DOHH2 (cell line): ENCODE data around the gene MED27.

Experiments
- H3F3A ChIP-seq: fragments of 200-600 bp; sonication (generic), shearing (Covaris generic); 2 replicates; pipeline ENCODE4 v1.6.0; 2016; ENCODE audit warnings: antibody characterized with exemption, mild to moderate bottlenecking; ENCODE audit not compliant: control insufficient read depth, insufficient read depth
- H3K27ac ChIP-seq: fragments of 200-600 bp; sonication (generic); 2 replicates; pipeline ENCODE4 v1.5.1; 2014; ENCODE audit warnings: low read depth, mild to moderate bottlenecking, low read length, moderate library complexity
- H3K27me3 ChIP-seq: fragments of 200-600 bp; sonication (generic); 2 replicates; pipeline ENCODE4 v1.6.1; 2014; ENCODE audit warnings: mild to moderate bottlenecking, low read length, mixed read lengths; ENCODE audit not compliant: control insufficient read depth
- H3K36me3 ChIP-seq: fragments of 200-600 bp; sonication (generic); 2 replicates; pipeline ENCODE4 v1.6.1; 2014; ENCODE audit warnings: mild to moderate bottlenecking, low read length, moderate library complexity, mixed read lengths; ENCODE audit not compliant: control insufficient read depth
- H3K4me1 ChIP-seq: fragments of 200-600 bp; sonication (generic); 2 replicates; pipeline ENCODE4 v1.6.1; 2014; ENCODE audit warnings: mild to moderate bottlenecking, low read length, mixed read lengths; ENCODE audit not compliant: control insufficient read depth
- H3K4me2 ChIP-seq: fragments of 200-600 bp; sonication (generic); 2 replicates; pipeline ENCODE4 v1.6.0; 2014; ENCODE audit warnings: mild to moderate bottlenecking, low read length, moderate library complexity
- H3K4me3 ChIP-seq: fragments of 200-600 bp; sonication (generic); 2 replicates; pipeline ENCODE4 v1.5.1; 2014; ENCODE audit warnings: mild to moderate bottlenecking, low read length, mixed read lengths
- H3K79me2 ChIP-seq: fragments of 200-600 bp; sonication (generic); 2 replicates; pipeline ENCODE4 v1.6.1; 2014; ENCODE audit warnings: mild to moderate bottlenecking, low read length, mixed read lengths; ENCODE audit not compliant: control insufficient read depth
- H3K9me2 ChIP-seq: fragments of 200-600 bp; sonication (generic); replicated peaks from 2 replicates; pipeline ENCODE4 v1.6.1; 2014; ENCODE audit warnings: mild to moderate bottlenecking, low read length, mixed read lengths; ENCODE audit not compliant: control insufficient read depth
- H3K9me3 ChIP-seq: fragments of 200-600 bp; sonication (generic); 2 replicates; pipeline ENCODE4 v1.6.1; 2014; ENCODE audit warnings: antibody characterized with exemption, low read length, mixed read lengths; ENCODE audit not compliant: control insufficient read depth, insufficient read depth
- H4K20me1 ChIP-seq: fragments of 200-600 bp; sonication (generic); 2 replicates; pipeline ENCODE4 v1.6.0; 2014; ENCODE audit warnings: low read depth, mild to moderate bottlenecking, antibody characterized with exemption, low read length, moderate library complexity; ENCODE audit not compliant: control insufficient read depth, insufficient read depth
- EZH2phosphoT487 ChIP-seq: fragments of 200-600 bp; sonication (generic); IDR thresholded peaks from 2 replicates; pipeline ENCODE4 v1.6.1; 2017; ENCODE audit warnings: borderline replicate concordance, mild to moderate bottlenecking, antibody characterized with exemption, low read length, moderate library complexity, mixed read lengths
- TF ChIP-seq, protein P1 (sequence below): fragments of 200-600 bp; sonication (generic); IDR thresholded peaks from one replicate; pipeline ENCODE4 v1.5.1; 2014; ENCODE audit warnings: antibody characterized with exemption, mild to moderate bottlenecking, low read depth, low read length; ENCODE audit not compliant: poor library complexity, severe bottlenecking

Gene MED27

DNA sequence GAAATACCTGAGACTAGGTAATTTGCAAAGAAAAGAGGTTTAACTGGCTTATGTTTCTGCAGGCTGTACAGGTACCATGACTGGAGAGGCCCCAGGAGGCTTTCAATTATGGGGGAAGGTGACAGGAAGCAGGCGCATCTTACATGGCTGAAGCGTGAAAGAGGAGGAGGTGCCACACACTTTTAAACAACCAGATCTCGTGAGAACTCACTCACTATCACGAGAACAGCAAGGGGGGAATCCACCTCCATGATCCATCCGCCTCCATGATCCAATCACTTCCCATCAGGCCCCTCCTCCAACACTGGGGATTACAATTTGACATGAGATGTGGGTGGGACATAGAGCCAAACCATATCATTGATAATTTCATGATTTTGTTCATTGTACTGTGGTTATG lies 2.5 kb upstream of the MED27 start:
- Histone ChIP-seq H3F3A (no peaks in the 10 kb centered on the region), H3K9me3 (no peaks in the 10 kb centered on the region), H3K27me3 (peaks cover 8% of the 10 kb centered on the region), H3K4me1 (peaks cover 18% of the 10 kb centered on the region), H3K4me3 (no peak overlapping the region), H3K36me3 (peaks cover 5% of the 10 kb centered on the region), H3K9me2 (no peaks in the 10 kb centered on the region), H3K27ac (no peak overlapping the region), H4K20me1 (no peaks in the 10 kb centered on the region), H3K4me2 (no peak overlapping the region), H3K79me2 (peaks cover 22% of the 10 kb centered on the region)
- TF ChIP-seq, protein P1, sequence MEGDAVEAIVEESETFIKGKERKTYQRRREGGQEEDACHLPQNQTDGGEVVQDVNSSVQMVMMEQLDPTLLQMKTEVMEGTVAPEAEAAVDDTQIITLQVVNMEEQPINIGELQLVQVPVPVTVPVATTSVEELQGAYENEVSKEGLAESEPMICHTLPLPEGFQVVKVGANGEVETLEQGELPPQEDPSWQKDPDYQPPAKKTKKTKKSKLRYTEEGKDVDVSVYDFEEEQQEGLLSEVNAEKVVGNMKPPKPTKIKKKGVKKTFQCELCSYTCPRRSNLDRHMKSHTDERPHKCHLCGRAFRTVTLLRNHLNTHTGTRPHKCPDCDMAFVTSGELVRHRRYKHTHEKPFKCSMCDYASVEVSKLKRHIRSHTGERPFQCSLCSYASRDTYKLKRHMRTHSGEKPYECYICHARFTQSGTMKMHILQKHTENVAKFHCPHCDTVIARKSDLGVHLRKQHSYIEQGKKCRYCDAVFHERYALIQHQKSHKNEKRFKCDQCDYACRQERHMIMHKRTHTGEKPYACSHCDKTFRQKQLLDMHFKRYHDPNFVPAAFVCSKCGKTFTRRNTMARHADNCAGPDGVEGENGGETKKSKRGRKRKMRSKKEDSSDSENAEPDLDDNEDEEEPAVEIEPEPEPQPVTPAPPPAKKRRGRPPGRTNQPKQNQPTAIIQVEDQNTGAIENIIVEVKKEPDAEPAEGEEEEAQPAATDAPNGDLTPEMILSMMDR, result no peak
- TF ChIP-seq EZH2phosphoT487, result no peak

DNA sequence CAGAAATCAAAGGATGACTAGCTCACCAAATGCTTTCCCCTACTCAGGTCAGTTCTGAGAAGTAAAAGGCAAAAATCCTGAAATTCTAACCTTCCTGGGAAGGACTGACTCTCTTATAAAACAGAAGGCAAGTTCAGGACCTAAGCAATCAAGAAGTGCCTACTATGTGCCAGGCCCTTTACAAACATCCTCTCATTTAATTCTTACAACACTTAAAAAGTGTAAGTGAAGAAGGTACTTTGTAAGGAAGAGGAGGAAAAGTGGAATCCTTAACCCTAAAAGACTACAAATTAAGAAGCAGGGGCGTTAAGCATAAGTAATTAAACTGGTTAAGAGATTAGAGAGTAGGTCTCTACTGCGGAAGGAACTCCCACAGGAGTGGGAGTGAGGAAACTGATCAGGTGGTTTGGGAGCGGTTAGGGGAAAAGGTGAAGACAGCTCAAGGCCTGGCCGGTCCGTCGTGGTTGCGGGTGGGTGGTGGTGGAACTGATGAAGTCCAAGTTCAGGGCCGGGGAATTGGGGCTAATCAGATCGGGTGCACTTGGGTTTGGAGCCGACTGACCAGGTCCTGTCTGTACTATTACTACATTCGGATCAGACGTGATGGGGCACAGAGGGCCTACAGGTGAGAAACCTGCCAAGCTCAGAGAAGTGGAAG lies 839 bp downstream of the MED27 start:
- peaks cover 18% of the 10 kb centered on the region for H3K4me1 ChIP-seq
- 0 out of 2 replicates have a peak, but pooled peaks cover 4% of the 10 kb centered on the region for H4K20me1 ChIP-seq
- no peaks in the 10 kb centered on the region for H3K9me3 ChIP-seq
- peak overlapping the region; percentile 86 for H3K4me2 ChIP-seq
- no peaks in the 10 kb centered on the region for H3K27me3 ChIP-seq
- H3K27ac ChIP-seq, result no peak overlapping the region
- no peaks in the 10 kb centered on the region for H3F3A ChIP-seq
- peak overlapping the region; percentile 95 for H3K4me3 ChIP-seq
- no peak for TF ChIP-seq EZH2phosphoT487
- H3K36me3 ChIP-seq, result peaks cover 31% of the 10 kb centered on the region
- H3K9me2 ChIP-seq, result no peaks in the 10 kb centered on the region
- H3K79me2 ChIP-seq, result peaks cover 54% of the 10 kb centered on the region

DNA sequence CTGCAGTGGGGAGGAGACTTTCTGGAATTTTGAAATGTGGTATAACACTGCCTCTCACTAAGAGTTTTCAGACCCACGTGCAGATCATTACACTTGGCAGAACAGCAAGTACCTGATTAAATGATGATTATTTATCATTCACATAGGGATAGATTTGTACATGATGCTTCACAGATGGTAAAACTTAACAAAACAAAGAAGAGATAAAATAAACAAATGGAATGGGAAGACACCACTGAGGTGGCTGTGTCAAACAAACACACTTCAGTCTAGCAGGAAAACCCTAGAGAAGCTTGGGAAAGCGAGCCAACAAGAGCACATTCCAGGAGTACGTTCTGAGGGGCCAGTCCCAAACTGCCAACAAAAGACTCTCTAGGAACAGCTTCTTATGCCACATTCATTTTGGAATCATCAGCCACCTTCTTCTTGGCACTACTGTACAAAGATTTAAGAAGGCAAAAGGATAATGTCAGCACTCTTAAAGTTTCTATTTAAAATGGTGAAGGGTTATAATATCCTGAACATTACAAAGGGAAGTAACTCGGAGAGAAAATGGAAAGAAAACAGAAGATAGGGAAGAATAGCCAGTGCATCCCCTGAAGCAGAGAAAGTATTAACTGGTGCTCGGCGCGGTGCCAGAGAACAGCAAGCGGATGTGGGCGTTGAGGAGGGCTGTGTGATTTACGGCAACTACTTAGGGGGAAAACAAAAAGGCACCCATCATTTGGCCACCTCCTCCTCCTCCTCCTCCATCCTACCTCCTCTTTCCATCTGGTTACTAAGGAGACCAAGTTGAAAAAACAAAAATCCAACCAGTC lies 1.6 kb downstream of the MED27 start:
- peaks cover 18% of the 10 kb centered on the region for H3K4me1 ChIP-seq
- H3K4me3 ChIP-seq, result peak overlapping the region; percentile 95
- no peaks in the 10 kb centered on the region for H3F3A ChIP-seq
- no peaks in the 10 kb centered on the region for H3K9me2 ChIP-seq
- peak overlapping the region; percentile 86 for H3K4me2 ChIP-seq
- H4K20me1 ChIP-seq, result 0 out of 2 replicates have a peak, but pooled peaks cover 4% of the 10 kb centered on the region
- TF ChIP-seq EZH2phosphoT487, result no peak
- TF ChIP-seq, protein P1, result no peak
- H3K9me3 ChIP-seq, result no peaks in the 10 kb centered on the region
- H3K79me2 ChIP-seq, result peaks cover 61% of the 10 kb centered on the region
- peaks cover 34% of the 10 kb centered on the region for H3K36me3 ChIP-seq
- no peak overlapping the region for H3K27ac ChIP-seq
- H3K27me3 ChIP-seq, result no peaks in the 10 kb centered on the region

DNA sequence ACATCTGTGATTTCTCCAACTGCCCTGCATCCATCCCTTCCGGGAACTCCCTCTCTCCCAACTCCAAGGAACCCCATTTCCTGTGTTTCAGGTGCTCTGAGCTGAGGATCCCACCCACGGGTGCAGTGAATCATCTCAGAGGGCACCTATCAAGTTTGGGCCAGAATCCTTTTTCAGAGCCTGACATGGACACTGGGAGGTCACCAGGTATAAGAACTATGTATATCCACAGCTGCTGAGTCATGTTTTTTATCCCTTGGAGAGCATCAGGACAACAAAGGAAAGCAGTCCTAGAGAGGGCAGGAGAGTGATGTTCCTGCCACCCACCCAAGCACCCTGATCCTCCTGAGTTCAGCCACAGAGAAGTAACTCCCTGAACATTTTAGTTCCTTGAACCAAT lies 3.8 kb downstream of the MED27 start:
- Histone ChIP-seq H3K9me3 (no peaks in the 10 kb centered on the region), H3K9me2 (no peaks in the 10 kb centered on the region), H3F3A (no peaks in the 10 kb centered on the region), H3K4me3 (no peak overlapping the region), H3K4me1 (peaks cover 18% of the 10 kb centered on the region), H4K20me1 (peaks cover 11% of the 10 kb centered on the region), H3K4me2 (no peak overlapping the region), H3K27me3 (no peaks in the 10 kb centered on the region), H3K79me2 (peaks cover 83% of the 10 kb centered on the region), H3K27ac (no peak overlapping the region), H3K36me3 (peaks cover 46% of the 10 kb centered on the region)
- TF ChIP-seq EZH2phosphoT487, result no peak
- TF ChIP-seq, protein P1, result no peak
